ENCODE data around the gene CBLC.
"Not testable (repeated sequence)": the region's sequence is repeated elsewhere in the genome, so short reads cannot be mapped to it uniquely, and the experiment has no call there.

Gene CBLC

DNA sequence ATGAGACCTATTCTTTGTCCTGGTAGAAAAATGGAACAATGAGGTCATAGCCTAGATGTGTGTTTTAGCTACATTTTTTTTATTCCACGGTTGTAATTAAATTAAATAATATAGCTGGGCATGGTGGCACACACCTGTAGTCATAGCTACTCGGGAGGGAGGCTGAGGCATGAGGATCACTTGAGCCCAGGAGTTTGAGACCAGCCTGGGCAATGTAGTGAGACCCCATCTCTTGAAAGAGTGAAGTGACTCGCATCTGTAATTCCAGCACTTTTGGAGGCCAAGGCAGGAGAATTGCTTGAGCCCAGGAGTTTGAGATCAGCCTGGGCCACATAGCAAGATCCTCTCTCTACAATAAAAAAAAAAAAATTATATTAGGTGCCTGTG lies 11.7 kb upstream of the CBLC start:
- no peak for DNase-seq

DNA sequence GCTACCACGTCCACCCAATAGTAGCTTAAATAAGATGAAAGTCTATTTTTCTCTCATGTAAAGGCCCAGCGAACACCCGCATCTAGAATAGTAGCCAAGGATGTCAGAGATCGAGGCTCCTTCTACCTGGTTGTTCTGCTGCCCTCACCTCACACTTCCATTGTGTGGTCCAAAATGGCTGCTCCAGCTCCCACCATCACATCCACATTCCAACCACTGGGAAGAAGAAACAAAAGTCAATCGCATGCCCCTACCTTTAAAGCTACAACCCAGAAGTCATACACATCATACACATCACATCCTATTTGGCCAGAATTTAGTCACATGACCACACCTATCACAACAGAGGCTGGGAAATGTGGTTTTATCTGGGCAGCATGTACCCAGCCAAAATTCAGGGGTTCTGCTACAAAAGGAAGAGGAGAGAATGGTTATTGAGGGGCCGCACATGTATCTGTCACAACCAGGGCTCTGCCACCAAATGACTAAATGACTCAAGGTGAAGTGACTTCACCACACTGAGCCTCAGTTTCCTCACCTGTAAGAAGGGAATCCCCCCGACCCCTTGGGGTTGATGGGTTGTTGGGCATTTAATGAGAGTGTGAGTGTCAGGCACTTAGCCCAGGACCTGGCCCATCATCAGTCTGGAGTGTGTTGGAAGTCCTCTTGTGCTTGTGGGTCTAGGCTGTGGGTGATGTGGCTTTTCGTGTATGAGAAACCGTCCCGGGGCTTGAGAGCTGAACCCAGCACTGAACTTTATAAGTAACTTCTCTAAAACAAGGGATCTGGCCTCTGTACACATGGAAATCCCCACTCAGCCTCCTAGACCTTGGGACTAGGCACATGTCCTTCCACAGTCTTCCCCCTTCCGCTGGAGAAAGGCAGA lies 10.2 kb upstream of the CBLC start:
- DNase-seq: no peak

DNA sequence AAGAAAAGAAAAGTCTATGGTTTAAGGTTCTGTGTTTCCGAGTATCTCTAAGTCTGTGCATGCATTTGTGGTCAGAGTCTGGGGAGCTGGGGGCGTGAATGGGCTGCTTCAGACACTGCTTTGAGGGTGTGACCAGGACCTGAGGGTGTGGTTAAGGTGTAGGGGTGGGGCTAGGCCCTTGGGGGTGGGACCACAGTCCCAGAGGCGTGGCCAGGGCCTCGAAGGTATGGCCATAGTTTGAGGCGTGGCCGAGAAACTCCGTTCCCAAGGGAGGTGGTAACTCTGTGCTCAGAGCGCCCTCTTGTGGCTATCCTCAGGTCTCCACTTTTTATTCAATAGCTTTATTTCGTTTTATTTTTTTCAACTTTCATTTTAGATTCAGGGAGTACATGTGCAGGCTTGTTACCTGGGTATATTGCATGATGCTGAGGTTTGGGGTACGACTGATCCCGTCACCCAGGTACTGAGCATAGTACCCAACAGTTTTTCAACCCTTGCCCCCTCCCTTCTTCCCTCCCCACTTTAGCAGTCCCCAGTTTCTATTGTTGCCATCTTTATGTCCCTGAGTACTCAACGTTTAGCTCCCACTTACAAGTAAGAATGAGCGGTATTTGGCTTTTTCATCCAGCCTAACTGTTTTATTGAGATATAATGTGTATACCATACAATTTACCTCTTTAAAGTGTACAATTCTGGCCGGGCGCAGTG lies 7.0 kb upstream of the CBLC start:
- peak; percentile 72 for DNase-seq

DNA sequence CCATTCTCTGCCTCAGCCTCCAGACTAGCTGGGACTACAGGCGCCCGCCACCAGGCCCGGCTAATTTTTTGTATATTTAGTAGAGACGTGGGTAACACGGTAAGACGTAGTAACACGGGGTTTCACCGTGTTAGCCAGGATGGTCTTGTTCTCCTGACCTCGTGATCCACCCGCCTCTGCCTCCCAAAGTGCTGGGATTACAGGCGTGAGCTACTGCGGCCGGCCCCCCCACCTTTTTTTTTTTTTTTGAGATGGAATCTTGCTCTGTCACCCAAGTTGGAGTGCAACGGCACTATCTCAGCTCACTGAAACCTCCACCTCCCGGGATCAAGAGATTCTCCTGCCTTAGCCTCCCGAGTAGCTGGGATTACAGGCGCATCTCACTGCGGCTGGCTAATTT lies 5.5 kb upstream of the CBLC start:
- not testable (repeated sequence) for DNase-seq

DNA sequence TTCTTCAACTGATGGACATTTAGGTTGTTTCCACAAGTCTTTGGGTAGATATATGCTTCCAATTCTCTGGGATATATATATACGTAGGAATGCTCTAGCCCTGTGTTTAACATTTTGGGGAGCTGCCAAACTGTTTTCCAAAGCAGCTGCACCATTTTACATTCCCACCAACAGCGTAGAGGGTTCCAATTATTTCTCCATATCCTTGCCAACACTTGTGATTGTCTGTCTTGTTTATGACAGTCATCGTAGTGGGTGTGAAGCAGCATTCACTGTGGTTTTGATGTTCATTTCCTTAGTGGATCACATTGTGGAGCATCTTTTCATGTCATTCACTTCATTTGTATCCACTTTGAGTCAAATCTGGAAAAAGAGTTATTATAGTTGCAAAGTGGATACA lies 4.7 kb upstream of the CBLC start:
- no peak for DNase-seq

DNA sequence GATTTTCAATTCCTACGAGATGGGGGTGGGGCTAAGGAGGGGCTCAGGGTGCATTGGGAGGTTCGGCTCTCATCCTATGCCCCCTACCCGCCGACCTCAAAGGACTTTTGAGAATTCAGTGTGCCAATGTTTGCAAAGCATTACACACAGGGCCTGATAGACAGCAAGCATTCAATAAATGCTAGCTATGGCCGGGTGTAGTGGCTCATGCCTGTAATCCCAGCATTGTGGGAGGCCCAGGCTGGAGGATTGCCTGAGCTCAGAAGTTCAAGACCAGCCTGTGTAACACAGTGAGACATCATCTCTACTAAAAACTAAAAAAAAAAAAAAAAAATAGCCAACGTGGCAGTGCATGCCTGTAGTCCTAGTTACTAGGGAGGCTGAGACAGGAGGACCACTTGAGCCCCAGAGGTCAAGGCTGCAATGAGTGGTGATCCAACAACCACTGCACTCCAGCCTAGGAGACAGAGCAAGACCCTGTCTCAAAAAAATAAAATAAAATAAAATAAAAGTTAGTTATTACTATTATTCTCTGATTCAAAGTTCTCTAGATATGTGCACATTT lies 1.9 kb upstream of the CBLC start:
- DNase-seq: no peak

DNA sequence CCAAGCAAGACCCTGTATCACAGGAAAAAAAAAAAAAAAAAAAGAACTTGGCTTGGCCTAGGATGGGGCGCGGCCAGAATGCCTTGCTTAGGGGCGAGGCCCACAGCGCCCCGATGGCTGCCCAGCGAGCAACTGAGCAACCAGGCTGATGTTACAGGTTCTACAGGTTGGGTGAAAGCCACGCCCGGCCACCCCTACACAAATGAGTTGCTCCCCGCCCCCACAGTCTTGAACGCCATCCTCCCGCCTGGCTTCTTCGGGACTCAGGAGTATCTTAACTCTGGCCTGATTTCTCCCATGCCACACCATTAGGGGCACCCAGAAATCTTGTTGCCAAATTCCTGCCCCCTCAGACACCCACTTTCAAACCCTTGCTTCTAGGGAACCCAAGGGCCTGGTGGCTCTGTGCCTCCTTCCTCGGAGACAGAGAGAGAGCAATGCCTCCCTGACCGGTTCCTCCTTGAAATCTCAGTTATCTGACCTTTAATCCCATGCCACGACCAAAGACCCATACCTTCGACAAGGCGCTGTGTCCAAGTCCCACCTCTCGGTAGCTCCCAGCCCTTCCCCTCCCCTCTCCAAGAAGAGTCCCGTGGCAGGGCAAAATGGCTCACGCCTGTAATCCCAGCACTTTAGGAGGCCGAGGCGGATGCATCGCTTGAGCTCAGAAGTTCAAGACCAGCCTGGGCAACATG lies 1.1 kb upstream of the CBLC start:
- DNase-seq: no peak

DNA sequence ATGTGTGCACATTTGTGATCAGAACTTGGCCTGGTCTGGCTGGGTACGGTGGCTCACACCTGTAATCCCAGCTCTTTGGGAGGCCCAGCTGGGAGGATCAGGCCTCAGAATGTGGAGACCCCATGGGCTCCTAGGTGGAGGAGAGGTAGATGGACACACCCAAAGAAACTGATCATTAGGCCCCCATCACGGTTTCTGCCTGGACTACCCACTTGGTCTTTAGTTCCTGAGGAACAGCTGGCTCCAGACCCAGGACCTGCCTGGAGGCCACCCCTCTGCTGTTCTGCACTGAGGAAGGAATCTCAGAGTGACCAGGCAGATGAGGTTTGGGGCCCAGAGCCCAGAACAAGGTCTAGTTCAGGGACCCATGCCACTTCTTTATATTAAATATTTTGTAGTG lies 1.5 kb downstream of the CBLC start:
- DNase-seq: no peak

DNA sequence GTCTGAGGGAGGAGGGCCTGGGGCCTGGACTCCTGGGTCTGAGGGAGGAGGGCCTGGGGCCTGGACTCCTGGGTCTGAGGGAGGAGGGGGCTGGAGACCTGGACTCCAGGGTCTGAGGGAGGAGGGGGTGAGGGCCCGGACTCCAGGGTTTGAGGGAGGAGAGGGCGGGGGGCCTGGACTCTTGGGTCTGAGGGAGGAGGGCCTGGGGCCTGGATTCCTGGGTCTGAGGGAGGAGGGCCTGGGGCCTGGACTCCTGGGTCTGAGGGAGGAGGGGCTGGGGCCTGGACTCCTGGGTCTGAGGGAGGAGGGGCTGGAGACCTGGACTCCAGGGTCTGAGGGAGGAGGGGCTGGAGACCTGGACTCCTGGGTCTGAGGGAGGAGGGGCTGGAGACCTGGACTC lies 4.0 kb downstream of the CBLC start:
- DNase-seq: not testable (repeated sequence)

DNA sequence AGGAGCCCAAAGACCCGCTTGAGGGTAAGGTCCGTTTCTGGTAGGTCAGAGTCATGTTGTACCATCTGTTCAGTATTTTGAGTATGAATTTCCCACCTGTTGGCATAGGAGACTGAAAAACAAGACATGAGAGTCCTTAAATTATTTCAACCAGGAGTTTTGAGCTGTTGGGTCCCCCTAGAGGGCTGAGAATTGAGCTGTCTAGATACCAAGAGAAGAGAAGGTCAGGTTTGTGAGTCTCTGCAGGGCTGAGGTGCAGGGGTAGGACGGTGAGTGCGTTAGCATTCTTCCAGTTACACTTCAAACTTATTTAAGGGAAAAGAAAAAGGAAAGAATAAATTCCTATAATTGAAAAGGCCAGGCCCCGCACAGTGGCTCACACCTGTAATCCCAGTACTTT lies 5.0 kb downstream of the CBLC start:
- DNase-seq: no peak

DNA sequence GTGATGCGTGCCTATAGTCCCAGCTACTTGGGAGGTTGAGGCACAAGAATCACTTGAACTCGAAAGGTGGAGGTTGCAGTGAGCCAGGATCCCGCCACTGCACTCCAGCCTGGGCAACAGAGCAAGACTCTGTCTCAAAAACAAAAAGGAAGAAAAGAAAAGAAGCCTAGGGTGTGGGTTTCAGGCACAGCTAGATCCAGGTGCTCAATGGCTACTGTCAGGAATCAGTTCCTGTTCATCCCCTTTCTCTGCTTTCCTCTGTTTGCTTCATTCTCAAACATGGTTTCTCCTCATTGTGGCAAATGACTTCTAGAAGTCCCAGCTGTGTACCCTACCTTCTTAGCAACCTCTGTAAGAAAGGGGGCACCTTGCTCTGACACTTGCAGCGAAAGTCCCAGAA lies 5.9 kb downstream of the CBLC start:
- DNase-seq: no peak

DNA sequence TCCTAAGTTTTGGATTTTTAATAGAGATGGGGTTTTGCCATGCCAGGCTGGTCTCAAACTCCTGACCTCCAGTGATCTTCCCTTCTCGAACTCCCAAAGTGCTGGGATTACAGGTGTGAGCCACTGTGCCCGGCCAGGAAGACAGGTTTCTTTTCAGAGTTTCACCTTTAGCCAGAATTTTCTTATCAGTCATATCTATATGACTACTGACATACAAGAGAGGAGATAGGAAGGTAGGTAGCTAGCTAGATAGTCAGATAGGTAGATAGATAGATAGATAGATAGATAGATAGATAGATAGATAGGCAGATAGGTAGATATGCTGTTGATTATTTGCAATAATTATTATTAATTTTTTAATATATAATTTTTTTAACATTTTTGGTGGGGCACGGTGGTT lies 7.6 kb downstream of the CBLC start:
- DNase-seq: no peak

DNA sequence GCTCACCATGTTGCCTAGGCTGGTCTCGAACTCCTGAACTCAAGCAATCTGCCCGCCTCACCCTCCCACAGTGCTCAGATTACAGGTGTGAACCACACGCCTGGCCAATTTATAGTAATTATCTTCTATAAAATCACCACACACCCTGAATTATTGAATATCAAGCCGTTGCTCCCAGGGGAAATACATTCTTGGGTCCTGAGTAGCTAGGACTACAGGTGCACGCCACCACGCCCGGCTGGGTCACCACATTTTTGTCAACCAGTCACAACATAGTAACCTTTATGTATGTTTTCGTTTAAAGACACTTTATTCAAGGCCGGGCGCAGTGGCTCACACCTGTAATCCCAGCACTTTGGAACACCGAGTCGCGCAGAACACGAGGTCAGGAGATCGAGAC lies 8.3 kb downstream of the CBLC start:
- no peak for DNase-seq

DNA sequence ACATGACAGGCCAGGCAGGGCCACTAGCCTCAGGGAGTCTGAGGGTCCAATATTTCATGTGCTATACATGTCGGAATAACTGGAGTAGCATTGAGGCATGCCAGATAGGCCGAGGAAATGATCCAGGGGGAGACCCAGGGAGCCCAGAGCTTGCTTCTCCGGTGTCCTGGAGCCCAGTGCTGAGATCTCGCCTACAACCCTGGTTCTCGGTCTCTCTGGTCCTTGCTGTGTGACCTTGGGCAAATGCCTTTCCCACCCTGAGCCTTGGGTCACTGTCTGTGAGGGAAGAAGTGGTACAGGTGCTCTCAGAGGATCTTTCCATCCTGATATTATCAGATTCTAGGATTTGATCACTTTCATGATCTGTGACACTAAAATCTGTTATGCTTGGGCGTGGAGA lies 11.3 kb downstream of the CBLC start:
- no peak for DNase-seq

DNA sequence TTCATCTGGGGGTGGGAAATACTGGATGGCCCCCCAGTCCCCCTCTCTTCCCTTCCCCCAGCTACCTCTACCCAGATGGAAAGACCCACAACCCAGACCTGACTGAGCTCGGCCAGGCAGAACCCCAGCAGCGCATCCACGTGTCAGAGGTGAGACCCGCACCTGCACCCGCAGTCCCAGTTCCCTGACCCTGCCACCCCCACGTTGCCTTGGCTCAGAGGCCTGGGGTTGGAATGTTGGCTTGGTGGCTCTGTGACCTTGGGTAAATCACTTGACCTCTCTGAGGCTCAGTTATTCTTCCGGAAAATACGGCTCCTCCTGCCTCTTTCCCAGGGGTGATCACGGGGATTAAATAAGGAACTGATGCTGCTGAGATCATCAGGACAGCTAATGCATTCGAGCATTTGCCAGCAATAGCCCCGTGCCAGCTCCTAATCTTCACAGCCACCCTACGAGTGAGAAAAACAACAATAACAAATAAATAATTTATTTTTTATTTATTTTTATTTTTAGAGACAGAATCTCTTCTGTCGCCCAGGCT lies 12.3 kb downstream of the CBLC start:
- no peak for DNase-seq

DNA sequence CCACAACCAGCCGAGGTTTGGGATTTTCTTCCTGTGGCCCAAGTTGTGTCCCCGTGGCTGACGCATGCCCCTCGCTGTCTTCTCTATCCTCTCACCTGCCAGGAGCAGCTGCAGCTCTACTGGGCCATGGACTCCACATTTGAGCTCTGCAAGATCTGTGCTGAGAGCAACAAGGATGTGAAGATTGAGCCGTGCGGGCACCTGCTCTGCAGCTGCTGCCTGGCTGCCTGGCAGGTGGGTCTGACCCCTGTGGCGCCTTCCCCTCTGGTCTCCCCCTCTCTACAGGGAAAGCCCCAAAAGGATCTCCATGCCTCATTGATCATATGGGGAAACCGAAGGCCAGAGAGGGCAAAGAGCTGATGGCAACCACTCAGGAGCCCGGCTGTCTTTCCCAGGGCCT lies 14.6 kb downstream of the CBLC start:
- no peak for DNase-seq

DNA sequence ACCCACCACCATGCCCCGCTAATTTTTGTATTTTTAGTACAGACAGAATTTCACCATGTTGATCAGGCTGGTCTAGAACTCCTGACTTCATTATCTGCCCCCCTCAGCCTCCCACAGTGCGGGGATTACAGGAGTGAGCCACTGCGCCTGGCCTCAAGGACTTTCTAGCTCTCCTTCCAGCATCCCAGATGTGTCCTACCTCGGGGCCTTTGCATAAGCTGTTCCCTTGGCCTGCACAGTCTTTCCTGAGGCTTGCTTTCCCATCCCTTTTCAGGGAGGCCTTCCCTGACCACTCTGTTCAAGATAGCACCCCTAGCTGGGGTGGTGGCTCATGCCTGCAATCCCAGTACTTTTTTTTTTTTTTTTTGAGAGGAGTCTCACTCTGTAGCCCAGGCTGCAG lies 16.9 kb downstream of the CBLC start:
- DNase-seq: no peak

DNA sequence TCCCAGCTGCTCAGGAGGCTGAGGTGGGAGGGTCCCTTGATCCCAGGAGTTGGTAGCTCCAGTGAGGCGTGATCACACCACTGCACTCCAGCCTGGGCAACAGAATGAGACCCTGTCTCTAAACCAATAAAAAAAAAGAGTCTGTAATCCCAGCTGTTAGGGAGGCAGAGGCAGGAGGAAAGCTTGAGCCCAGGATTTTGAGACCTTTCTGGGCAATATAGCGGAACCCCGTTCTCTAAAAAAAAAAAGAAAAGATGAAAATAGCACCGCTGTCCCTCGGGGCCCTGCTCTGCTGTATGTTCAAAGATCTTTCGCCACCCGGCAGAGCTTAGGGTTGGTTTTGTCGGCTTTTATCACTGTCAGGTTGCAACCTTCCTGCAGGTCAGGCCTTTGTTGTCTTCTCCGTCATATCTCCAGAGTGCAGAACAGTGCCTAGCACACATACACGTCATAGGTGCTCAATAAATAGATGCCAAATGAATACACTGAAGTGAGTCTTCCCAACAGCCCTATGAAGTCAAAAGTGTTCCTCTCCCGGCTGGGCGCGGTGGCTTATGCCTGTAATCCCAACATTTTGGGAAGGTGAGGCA lies 17.8 kb downstream of the CBLC start:
- no peak for DNase-seq

DNA sequence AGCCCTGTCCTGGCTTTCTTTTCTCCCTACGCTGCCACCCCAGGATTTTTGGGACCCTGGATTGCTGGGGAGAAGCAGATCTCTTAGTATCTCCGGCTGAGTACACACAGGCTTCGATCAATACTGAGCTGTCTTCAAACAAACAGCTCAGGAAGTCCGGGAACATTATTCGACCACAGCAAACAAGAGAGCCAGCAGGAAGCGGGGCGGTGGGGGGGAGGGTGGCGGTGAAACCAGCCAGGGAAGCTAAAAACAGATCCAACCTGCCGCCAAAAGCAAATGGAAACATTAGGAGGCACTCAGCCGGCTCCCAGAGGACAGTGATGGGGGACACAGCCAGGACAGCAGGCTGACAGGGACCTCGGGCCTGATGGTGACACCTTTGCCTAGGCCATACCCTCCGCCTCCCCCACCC lies 19.0 kb downstream of the CBLC start:
- DNase-seq: no peak

DNA sequence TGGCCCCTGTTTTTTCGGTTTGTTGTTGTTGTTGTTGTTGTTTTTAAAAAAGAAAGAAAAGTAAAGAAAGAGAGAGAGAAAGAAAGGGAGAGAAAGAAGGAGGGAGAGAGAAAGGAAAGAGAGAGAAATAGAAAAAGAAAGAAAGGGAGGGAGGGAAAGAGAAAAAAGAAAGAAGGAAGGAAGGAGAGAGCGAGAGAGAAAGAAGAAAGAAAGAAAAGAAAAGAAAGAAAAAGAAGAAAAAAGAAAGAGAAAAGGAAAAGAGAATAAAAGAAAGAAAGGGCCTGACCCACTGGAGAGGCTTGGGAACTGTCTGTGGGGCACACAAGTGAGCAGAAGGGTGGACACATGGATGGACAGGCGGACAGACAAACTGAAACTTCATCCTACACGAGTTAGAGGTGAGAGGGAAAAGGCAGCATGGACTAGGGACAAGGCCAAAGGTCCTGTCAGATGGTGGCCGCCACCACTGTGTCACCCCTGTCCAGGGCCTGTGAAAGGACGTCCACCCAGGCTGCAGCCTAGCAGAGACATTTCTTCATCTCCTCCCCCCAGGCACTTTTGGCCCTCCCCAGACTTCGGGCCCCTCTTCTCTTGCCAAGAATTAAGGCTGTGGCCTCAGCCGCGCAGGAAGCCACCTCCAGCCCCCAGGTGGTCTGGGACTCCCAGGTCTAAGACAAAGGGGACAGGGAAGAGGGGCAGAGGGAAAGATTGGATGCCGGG lies 22.1 kb downstream of the CBLC start:
- no peak for DNase-seq

DNA sequence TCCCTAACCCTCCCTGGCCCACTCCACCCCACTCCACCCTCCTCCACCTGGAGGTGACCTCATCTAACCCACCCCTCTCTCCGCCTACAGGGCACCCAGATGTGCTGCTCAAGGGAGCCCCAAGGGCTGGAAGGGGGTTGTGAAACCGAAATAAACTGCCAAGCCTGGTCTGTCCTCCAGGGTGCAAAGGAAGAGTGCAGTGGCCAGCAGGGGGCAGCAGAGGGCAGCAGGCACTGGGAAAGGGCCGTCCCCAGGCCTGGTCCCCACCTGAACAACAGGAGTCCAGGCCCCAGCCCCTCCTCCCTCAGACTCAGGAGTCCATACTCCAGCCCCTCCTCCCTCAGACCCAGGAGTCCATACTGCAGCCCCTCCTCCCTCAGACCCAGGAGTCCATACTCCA lies 22.8 kb downstream of the CBLC start:
- peak; percentile 3 for DNase-seq
